ENCODE measurements around the gene ADAP1.

DNA sequence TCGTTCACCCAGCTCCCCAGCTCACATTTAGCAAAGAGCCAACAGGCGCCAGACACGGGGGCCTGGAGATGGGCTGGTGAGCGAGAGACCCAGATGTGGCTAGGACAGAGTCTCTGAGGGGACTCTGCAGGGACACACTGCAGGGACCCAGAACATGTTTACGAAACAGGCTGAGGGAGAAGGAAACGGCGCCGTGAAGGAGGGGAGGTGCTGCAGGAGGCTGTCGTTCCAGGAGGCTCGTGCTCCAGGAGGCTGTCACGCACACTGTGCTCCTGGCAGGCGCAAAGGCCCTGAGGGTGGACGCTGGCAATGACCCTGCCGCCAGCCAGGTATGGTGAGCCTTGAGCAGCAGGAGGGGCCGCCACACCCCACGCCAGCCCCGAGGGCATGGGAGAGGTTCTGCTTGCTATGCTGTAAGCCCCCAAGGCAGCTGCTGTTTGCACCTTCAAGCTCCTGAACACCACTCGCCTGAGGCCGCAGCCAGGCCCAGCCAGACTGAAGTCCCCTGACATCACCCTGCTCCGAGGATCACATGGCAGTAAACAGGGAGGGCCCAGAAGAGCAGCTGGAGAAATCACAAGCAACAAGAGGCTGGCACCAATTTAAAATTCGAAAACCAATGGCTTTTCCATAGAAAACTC is 27.3 kb downstream of the ADAP1 start:
- TF ChIP-seq TAF1 (IDR thresholded peaks at IDR 0.05; ENCODE audit: borderline replicate concordance, low read depth, low read length) (no peak), POLR2AphosphoS5 (IDR thresholded peaks at IDR 0.05; ENCODE audit: low read depth, low read length) (no peak)
